ENCODE data around the gene APBA2.

APBA2 gene

DNA sequence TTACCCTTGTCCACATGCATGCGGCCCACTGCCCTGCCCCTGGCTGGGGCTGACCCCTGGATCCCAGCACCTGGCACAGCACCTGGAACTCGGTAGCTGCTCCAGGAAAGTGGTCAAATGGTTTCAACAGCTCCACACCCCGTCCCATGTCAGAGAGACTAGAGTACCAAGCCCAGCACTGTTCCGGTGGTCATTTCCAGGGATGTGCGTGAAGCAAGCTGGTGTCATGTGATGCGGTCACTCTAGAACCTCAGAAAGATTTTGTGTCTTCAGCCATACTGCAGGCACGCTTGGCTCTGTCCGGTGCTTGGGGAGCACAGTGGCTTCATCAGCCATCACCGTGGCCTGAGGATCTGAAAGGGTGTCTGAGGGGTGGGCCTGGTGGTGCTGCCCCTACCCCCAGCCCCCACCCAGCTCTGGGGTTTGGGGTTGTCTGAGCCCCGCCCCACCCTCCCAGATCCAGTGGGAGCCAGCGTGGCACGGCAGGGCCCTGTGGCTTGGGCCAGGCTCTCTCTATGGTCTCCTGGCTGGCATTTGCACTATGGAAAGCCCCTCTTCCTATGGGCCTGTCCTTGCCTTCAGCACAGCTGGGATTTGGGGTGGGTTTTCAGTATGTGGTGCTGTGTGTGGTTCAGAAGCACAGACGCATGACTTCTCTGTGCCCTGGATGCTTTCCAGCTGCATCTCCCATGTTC, 15.3 kb downstream of the APBA2 start:
- Mint-ChIP-seq H3K9me3 (no peaks in the 10 kb centered on the region), H3K4me1 (peaks cover 12% of the 10 kb centered on the region), H3K36me3 (ENCODE audit: low read depth) (peaks cover 15% of the 10 kb centered on the region), H3K4me3 (no peak overlapping the region), H3K27me3 (ENCODE audit: low read depth) (peaks cover 3% of the 10 kb centered on the region), H3K27ac (no peak overlapping the region)
- TF ChIP-seq, protein P1, sequence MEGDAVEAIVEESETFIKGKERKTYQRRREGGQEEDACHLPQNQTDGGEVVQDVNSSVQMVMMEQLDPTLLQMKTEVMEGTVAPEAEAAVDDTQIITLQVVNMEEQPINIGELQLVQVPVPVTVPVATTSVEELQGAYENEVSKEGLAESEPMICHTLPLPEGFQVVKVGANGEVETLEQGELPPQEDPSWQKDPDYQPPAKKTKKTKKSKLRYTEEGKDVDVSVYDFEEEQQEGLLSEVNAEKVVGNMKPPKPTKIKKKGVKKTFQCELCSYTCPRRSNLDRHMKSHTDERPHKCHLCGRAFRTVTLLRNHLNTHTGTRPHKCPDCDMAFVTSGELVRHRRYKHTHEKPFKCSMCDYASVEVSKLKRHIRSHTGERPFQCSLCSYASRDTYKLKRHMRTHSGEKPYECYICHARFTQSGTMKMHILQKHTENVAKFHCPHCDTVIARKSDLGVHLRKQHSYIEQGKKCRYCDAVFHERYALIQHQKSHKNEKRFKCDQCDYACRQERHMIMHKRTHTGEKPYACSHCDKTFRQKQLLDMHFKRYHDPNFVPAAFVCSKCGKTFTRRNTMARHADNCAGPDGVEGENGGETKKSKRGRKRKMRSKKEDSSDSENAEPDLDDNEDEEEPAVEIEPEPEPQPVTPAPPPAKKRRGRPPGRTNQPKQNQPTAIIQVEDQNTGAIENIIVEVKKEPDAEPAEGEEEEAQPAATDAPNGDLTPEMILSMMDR (IDR thresholded peaks at IDR 0.05; ENCODE audit: unreplicated experiment in 3 of 3), result no peak

- Mint-ChIP-seq H3K9me3 (no peaks in the 10 kb centered on the region), H3K36me3 (ENCODE audit: low read depth) (peaks cover 15% of the 10 kb centered on the region), H3K27me3 (ENCODE audit: low read depth) (peaks cover 3% of the 10 kb centered on the region), H3K27ac (no peak overlapping the region), H3K4me3 (no peak overlapping the region), H3K4me1 (peaks cover 12% of the 10 kb centered on the region)
- TF ChIP-seq, protein P1 (IDR thresholded peaks at IDR 0.05; ENCODE audit: unreplicated experiment in 3 of 3), result no peak
Measured at GRCh38 chr15:28901587-28901980, 15.8 kb downstream of the APBA2 start.

- Mint-ChIP-seq H3K27ac (no peak overlapping the region), H3K27me3 (ENCODE audit: low read depth) (peaks cover 3% of the 10 kb centered on the region), H3K36me3 (ENCODE audit: low read depth) (peaks cover 12% of the 10 kb centered on the region), H3K4me3 (no peak overlapping the region), H3K4me1 (peaks cover 12% of the 10 kb centered on the region), H3K9me3 (no peaks in the 10 kb centered on the region)
- TF ChIP-seq, protein P1 (IDR thresholded peaks at IDR 0.05; ENCODE audit: unreplicated experiment in 3 of 3), result no peak
Measured at GRCh38 chr15:28901987-28902745, 16.4 kb downstream of the APBA2 start.

DNA sequence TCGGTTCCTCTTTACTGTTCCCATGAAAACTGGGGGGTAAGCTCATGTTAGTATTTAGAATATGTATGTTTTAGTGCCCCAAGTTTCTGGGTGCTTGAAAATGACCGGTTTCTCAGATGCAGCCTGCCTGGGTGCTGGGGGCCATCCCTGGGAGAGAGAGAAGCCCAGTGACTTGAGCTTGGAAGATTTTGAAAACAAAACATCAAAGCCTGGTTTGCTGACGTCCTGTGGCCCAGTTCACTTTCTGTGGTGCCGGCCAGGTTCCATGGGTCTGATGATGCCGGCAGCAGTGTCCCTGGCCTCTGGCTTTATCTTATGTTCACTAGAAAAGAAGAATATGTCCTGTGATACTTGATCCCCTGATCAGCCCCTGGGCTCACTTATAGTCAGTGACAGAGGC, 17.1 kb downstream of the APBA2 start:
- TF ChIP-seq, protein P1 (IDR thresholded peaks at IDR 0.05; ENCODE audit: unreplicated experiment in 3 of 3), result no peak
- H3K36me3 Mint-ChIP-seq (ENCODE audit: low read depth), result peaks cover 8% of the 10 kb centered on the region
- H3K4me3 Mint-ChIP-seq, result no peak overlapping the region
- H3K9me3 Mint-ChIP-seq, result no peaks in the 10 kb centered on the region
- no peak overlapping the region for H3K27ac Mint-ChIP-seq
- peaks cover 3% of the 10 kb centered on the region for H3K27me3 Mint-ChIP-seq (ENCODE audit: low read depth)
- H3K4me1 Mint-ChIP-seq, result peaks cover 12% of the 10 kb centered on the region

- Mint-ChIP-seq H3K9me3 (no peaks in the 10 kb centered on the region), H3K36me3 (ENCODE audit: low read depth) (peaks cover 4% of the 10 kb centered on the region), H3K4me3 (no peak overlapping the region), H3K4me1 (peaks cover 12% of the 10 kb centered on the region), H3K27ac (no peak overlapping the region), H3K27me3 (ENCODE audit: low read depth) (peaks cover 3% of the 10 kb centered on the region)
- TF ChIP-seq, protein P1 (IDR thresholded peaks at IDR 0.05; ENCODE audit: unreplicated experiment in 3 of 3), result no peak
Measured at GRCh38 chr15:28903555-28903954, 17.8 kb downstream of the APBA2 start.
